ENCODE results near the gene RAI1. TPM values are rescaled to one million over a fixed set of nuclear protein-coding genes. Genes with fewer than 3 reads are reported as not detected.

Gene RAI1
- total RNA-seq, 1 donor from 2014 or later, result 6.0 TPM

- no peak for DNase-seq (ENCODE audit: low read depth in 2 of 2)
Measured at GRCh38 chr17:17860766-17861107, 179.5 kb downstream of the RAI1 start.

Other genes starting within 250 kb of the RAI1 start
- 6.7 and 11.0 TPM in 2 replicates for gene MED9, start 204.5 kb upstream of the RAI1 start, total RNA-seq
- 5.4 and 9.0 TPM in 2 replicates for gene RASD1, start 185.1 kb upstream of the RAI1 start, total RNA-seq
- 23.5 and 24.7 TPM in 2 replicates for gene PEMT, start 89.8 kb upstream of the RAI1 start, total RNA-seq
- gene SREBF1, start 155.5 kb downstream of the RAI1 start, total RNA-seq, result 39.7 and 48.2 TPM in 2 replicates